A549 (cell line): ENCODE results near the gene HOXD12. TPM values are rescaled to one million over a fixed set of nuclear protein-coding genes. Genes with fewer than 3 reads are reported as not detected.

Source experiments
- ATAC-seq, 2 experiments: fragments of 200-7000 bp in 1 of 2; fragments of >200 bp in 1 of 2; cut with Nextera tagmentation in 1 of 2; cut with Tn5 transposase in 1 of 2; 3 replicates each; pipeline versions ENCODE4 v1.8.0 to v1.9.1; 2018 to 2020; ENCODE audit warnings: mild to moderate bottlenecking in 1 of 2, moderate library complexity in 1 of 2
- CTCF ChIA-PET: fragments of 300-600 bp; sonication (Branson Sonifier 250); formaldehyde crosslinking; extraction: SDS; loops from one replicate; lab custom pipeline; 2021; ENCODE audit warnings: antibody characterized with exemption, inconsistent platforms; lab: Yijun Ruan, JAX
- POLR2A ChIA-PET: fragments of 350-600 bp; formaldehyde crosslinking; extraction: SDS; loops from one replicate; lab custom pipeline; 2021; ENCODE audit warnings: antibody characterized with exemption, inconsistent platforms; lab: Yijun Ruan, JAX
- DNase-seq, 2 experiments: peaks; one replicate each; pipeline versions ENCODE4 v3.0.0 to v3.0.0-alpha.2; 2011 to 2016; ENCODE audit warnings: low read depth in 1 of 2, low spot score in 1 of 2
- FAIRE-seq: peaks from 2 replicates; lab custom pipeline; 2011; peaks lifted over from hg19 to GRCh38; lab: Jason Lieb, UNC
- H3K27ac ChIP-seq, 2 experiments: fragments of >200 bp; sonication (Bioruptor Twin); formaldehyde crosslinking; 3 replicates each; pipeline ENCODE4 v1.5.1; 2016 to 2017
- H3K4me1 ChIP-seq: fragments of >200 bp; sonication (Bioruptor Twin); formaldehyde crosslinking; 3 replicates; pipeline ENCODE4 v1.6.1; 2016
- H3K4me2 ChIP-seq: fragments of >200 bp; sonication (Bioruptor Twin); formaldehyde crosslinking; 3 replicates; pipeline ENCODE4 v1.6.1; 2016
- H3K4me3 ChIP-seq: fragments of >200 bp; sonication (Bioruptor Twin); formaldehyde crosslinking; 3 replicates; pipeline ENCODE4 v1.5.1; 2016
- H3K9me3 ChIP-seq: fragments of >200 bp; sonication (Bioruptor Twin); formaldehyde crosslinking; 3 replicates; pipeline ENCODE4 v1.6.1; 2016
- BHLHE40 ChIP-seq: IDR thresholded peaks from 2 replicates; pipeline ENCODE4 v1.6.1; 2012; ENCODE audit warnings: low read depth, low read length, inconsistent platforms
- CBX8 ChIP-seq: fragments of 200-600 bp; sonication (generic); IDR thresholded peaks from 2 replicates; pipeline ENCODE4 v1.6.1; 2016
- CTCF ChIP-seq: fragments of >200 bp; sonication (Bioruptor Twin); formaldehyde crosslinking; IDR thresholded peaks from 3 replicates; pipeline ENCODE4 v1.5.1; 2016
- E2F6 ChIP-seq: IDR thresholded peaks from 2 replicates; pipeline ENCODE4 v1.6.1; 2012; ENCODE audit warnings: low read depth, borderline replicate concordance
- EHMT2 ChIP-seq: fragments of 200-600 bp; sonication (generic); IDR thresholded peaks from 2 replicates; pipeline ENCODE4 v1.6.1; 2016; ENCODE audit warnings: antibody characterized with exemption, low read depth, mild to moderate bottlenecking, moderate library complexity
- ELK1 ChIP-seq: fragments of 150-350 bp; IDR thresholded peaks from 2 replicates; pipeline ENCODE4 v1.6.1; 2014; ENCODE audit warnings: low read depth, mild to moderate bottlenecking, low read length
- EP300 ChIP-seq, 2 experiments: fragments of >200 bp; sonication (Bioruptor Twin); formaldehyde crosslinking; IDR thresholded peaks; 2 replicates in 1 of 2; 3 replicates in 1 of 2; pipeline ENCODE4 v1.6.1; 2016 to 2017
- ESRRA ChIP-seq: fragments of 150-350 bp; IDR thresholded peaks from 2 replicates; pipeline ENCODE4 v1.6.1; 2014; ENCODE audit warnings: mild to moderate bottlenecking, low read length, borderline replicate concordance
- FOSB ChIP-seq: fragments of 250-450 bp; sonication (Bioruptor Pico); IDR thresholded peaks from 2 replicates; pipeline ENCODE4 v1.5.0; 2020; ENCODE audit warnings: mild to moderate bottlenecking, moderate library complexity
- FOSL2 ChIP-seq, 2 experiments: fragments of 450-650 bp in 1 of 2; fragments of >200 bp in 1 of 2; sonication (Bioruptor Twin) in 1 of 2; formaldehyde crosslinking; IDR thresholded peaks; 2 replicates each; pipeline versions ENCODE4 v1.5.0 to v1.6.1; 2016 to 2020; ENCODE audit warnings: mild to moderate bottlenecking in 1 of 2, moderate library complexity in 1 of 2
- GATA3 ChIP-seq: IDR thresholded peaks from 2 replicates; pipeline ENCODE4 v1.6.1; 2012; ENCODE audit warnings: borderline replicate concordance
- HMGXB4 ChIP-seq: fragments of 250-450 bp; sonication (Bioruptor Pico); IDR thresholded peaks from 2 replicates; pipeline ENCODE4 v1.5.0; 2021; ENCODE audit warnings: mild to moderate bottlenecking, moderate library complexity, borderline replicate concordance
- HOXB5 ChIP-seq: fragments of 250-450 bp; sonication (Bioruptor Pico); IDR thresholded peaks from 2 replicates; pipeline ENCODE4 v1.5.0; 2020; ENCODE audit warnings: mild to moderate bottlenecking, moderate library complexity
- JUN ChIP-seq, 2 experiments: fragments of >200 bp; sonication (Bioruptor Twin); formaldehyde crosslinking; IDR thresholded peaks; 2 replicates in 1 of 2; 3 replicates in 1 of 2; pipeline ENCODE4 v1.6.1; 2016 to 2017
- JUNB ChIP-seq: fragments of >200 bp; sonication (Bioruptor Twin); formaldehyde crosslinking; IDR thresholded peaks from 2 replicates; pipeline ENCODE4 v1.6.1; 2016
- KDM5A ChIP-seq: fragments of 200-600 bp; sonication (generic); IDR thresholded peaks from 2 replicates; pipeline ENCODE4 v1.6.1; 2016; ENCODE audit warnings: antibody characterized with exemption, mild to moderate bottlenecking
- NFE2L2 ChIP-seq: fragments of 150-350 bp; conservative IDR thresholded peaks from 2 replicates; pipeline ENCODE4 v1.6.1; 2014; ENCODE audit warnings: low read length
- PBX3 ChIP-seq: IDR thresholded peaks from 2 replicates; pipeline ENCODE4 v1.6.1; 2012
- PHF8 ChIP-seq: fragments of 200-600 bp; sonication (generic); IDR thresholded peaks from 2 replicates; pipeline ENCODE4 v1.6.1; 2016; ENCODE audit warnings: low read depth, mild to moderate bottlenecking, antibody characterized with exemption, moderate library complexity, borderline replicate concordance
- POLR2A ChIP-seq: IDR thresholded peaks from 2 replicates; pipeline ENCODE4 v1.6.1; 2012; ENCODE audit warnings: mild to moderate bottlenecking, low read length
- RAD21 ChIP-seq, 2 experiments: fragments of >200 bp in 1 of 2; sonication (Bioruptor Twin) in 1 of 2; formaldehyde crosslinking in 1 of 2; IDR thresholded peaks in 1 of 2; conservative IDR thresholded peaks in 1 of 2; 2 replicates in 1 of 2; 3 replicates in 1 of 2; pipeline ENCODE4 v1.6.1; 2012 to 2018; ENCODE audit warnings: inconsistent platforms in 1 of 2
- RARB ChIP-seq: fragments of 250-450 bp; sonication (Bioruptor Pico); IDR thresholded peaks from 2 replicates; pipeline ENCODE4 v1.8.0; 2021; ENCODE audit warnings: mild to moderate bottlenecking, moderate library complexity
- TFCP2L1 ChIP-seq: fragments of 250-450 bp; sonication (Bioruptor Pico); IDR thresholded peaks from 2 replicates; pipeline ENCODE4 v1.5.0; 2021; ENCODE audit warnings: mild to moderate bottlenecking
- ZFP36 ChIP-seq: fragments of 450-650 bp; IDR thresholded peaks from 2 replicates; pipeline ENCODE4 v1.6.1; 2014; ENCODE audit warnings: borderline replicate concordance; ENCODE audit not compliant: partially characterized antibody
- WGBS: methylation state at CpG from one replicate; pipeline ENCODE4 v1.1.6; 2017; ENCODE audit errors: missing lambda C conversion rate; 5-methylcytosine and 5-hydroxymethylcytosine counted together
- polyA plus RNA-seq, 4 experiments: library from polyadenylated mRNA; depleted of rRNA in 3 of 4; stranded (reverse); fragments of >200 nt; fragmentation: RNase III in 1 of 4; extraction: RNeasy Plus Mini Kit Qiagen cat#74134 plus additional on column Dnase treatment in 1 of 4; gene quantifications; 2 replicates in 3 of 4; 3 replicates in 1 of 4; pipeline ENCODE4 v1.2.3, GENCODE V29; 2011 to 2017

HOXD12 gene
- polyA plus RNA-seq, 2 of the 4 experiments (the other 2 are of a cell fraction) = not detected

GRCh38 chr2:176137252-176137580, 37.6 kb downstream of the HOXD12 start:
- CTCF ChIA-PET = interaction anchor here (0.6 to 11.6 kb wide), 7 partner anchors 10 to 1010 kb away, joined by 3 to 216 read pairs (median 9); no protein-coding TSS in a partner anchor
- WGBS = 55% methylated on average over 2 of the region's 2 CpGs
- POLR2A ChIA-PET = no interaction called here
- no peaks in the 10 kb centered on the region for H3K9me3 ChIP-seq
- ATAC-seq = no peak
- no peak for FAIRE-seq
- H3K4me3 ChIP-seq = peak overlapping the region; percentile 47
- H3K27ac ChIP-seq = peak overlapping the region; percentile 80 to 87
- H3K4me1 ChIP-seq = peaks cover 7% of the 10 kb centered on the region; the same call in 2 of the 3 replicates
- no peak for DNase-seq
- no peak for TF ChIP-seq PHF8
- no peak for TF ChIP-seq CBX8
- no peak for TF ChIP-seq HOXB5 (CRISPR knock-in tag)
- TF ChIP-seq E2F6 = no peak
- TF ChIP-seq FOSB (CRISPR knock-in tag) = no peak
- TF ChIP-seq ZFP36 = no peak
- TF ChIP-seq ELK1 = no peak
- TF ChIP-seq, all 56 proteins: peak for 0
- H3K4me2 ChIP-seq = peak overlapping the region; percentile 60

- Histone ChIP-seq H3K4me1 (peaks cover 7% of the 10 kb centered on the region; the same call in 2 of the 3 replicates), H3K27ac (no peak overlapping the region), H3K4me2 (no peak overlapping the region; the same call in 2 of the 3 replicates), H3K4me3 (no peak overlapping the region), H3K9me3 (no peaks in the 10 kb centered on the region)
- TF ChIP-seq TFCP2L1 (CRISPR knock-in tag) (no peak), EHMT2 (no peak), RAD21 (conservative IDR thresholded peaks at IDR 0.05 in 1 of 2, IDR thresholded peaks at IDR 0.05 in 1 of 2) (no peak), CTCF (no peak), JUN (IDR thresholded peaks at IDR 0.05) (no peak), KDM5A (no peak), EP300 (IDR thresholded peaks at IDR 0.05) (no peak), JUNB (no peak)
- ChIA-PET CTCF (interaction anchor here (1.8 to 11.6 kb wide), 6 partner anchors 12 to 677 kb away, joined by 3 to 216 read pairs (median 114); no protein-coding TSS in a partner anchor), POLR2A (no interaction called here)
- WGBS = 82% methylated on average over 8 of the region's 8 CpGs
- DNase-seq (no peak), ATAC-seq (no peak), FAIRE-seq (no peak)
These were observed 38.3 kb downstream of the HOXD12 start for GRCh38 chr2:176137906-176138305.

- POLR2A ChIA-PET = no interaction called here
- FAIRE-seq = no peak
- H3K27ac ChIP-seq = no peak overlapping the region
- TF ChIP-seq RAD21 (conservative IDR thresholded peaks at IDR 0.05 in 1 of 2, IDR thresholded peaks at IDR 0.05 in 1 of 2) = no peak
- no peak for TF ChIP-seq HMGXB4 (CRISPR knock-in tag)
- no peak for TF ChIP-seq FOSL2 (IDR thresholded peaks at IDR 0.05)
- TF ChIP-seq FOSL2 (CRISPR knock-in tag; IDR thresholded peaks at IDR 0.05) = no peak
- no peak for TF ChIP-seq E2F6
- TF ChIP-seq JUN (IDR thresholded peaks at IDR 0.05) = no peak
- no peak for TF ChIP-seq ESRRA
- TF ChIP-seq GATA3 = no peak
- no peak for TF ChIP-seq RARB (CRISPR knock-in tag)
- TF ChIP-seq POLR2A = no peak
- no peak for TF ChIP-seq PBX3
- no peak for TF ChIP-seq NFE2L2
- TF ChIP-seq ZFP36 = no peak
- TF ChIP-seq BHLHE40 = no peak
- TF ChIP-seq, all 56 proteins: peak for 0
- CTCF ChIA-PET = interaction anchor here (1.8 to 11.6 kb wide), 9 partner anchors 12 to 676 kb away, joined by 3 to 216 read pairs (median 46); partner anchors contain the start of gene HOXD4
- H3K4me2 ChIP-seq = no peak overlapping the region
- H3K9me3 ChIP-seq = no peaks in the 10 kb centered on the region
- no peak for DNase-seq
- WGBS = 69% methylated on average over 14 of the region's 14 CpGs
- no peak overlapping the region for H3K4me3 ChIP-seq
- peaks cover 7% of the 10 kb centered on the region; the same call in 2 of the 3 replicates for H3K4me1 ChIP-seq
- ATAC-seq = no peak
These were observed 38.9 kb downstream of the HOXD12 start for GRCh38 chr2:176138526-176138922.
